SKM-1 (cell line): ENCODE data around the gene APOD.

Source experiments
- DNase-seq: peaks from one replicate; lab custom pipeline; 2025; ENCODE audit not compliant: unreplicated experiment; lab: John Stamatoyannopoulos, UW

APOD gene

GRCh38 chr3:195555110-195555509, 28.6 kb downstream of the APOD start:
- DNase-seq, result no peak

GRCh38 chr3:195554458-195554857, 29.3 kb downstream of the APOD start:
- no peak for DNase-seq

- no peak for DNase-seq
These were observed 30.5 kb downstream of the APOD start for GRCh38 chr3:195553268-195553667.

GRCh38 chr3:195551381-195551978, 32.3 kb downstream of the APOD start:
- DNase-seq, result no peak

GRCh38 chr3:195550723-195551122, 33.0 kb downstream of the APOD start:
- DNase-seq, result no peak

GRCh38 chr3:195549931-195550519, 33.7 kb downstream of the APOD start:
- DNase-seq, result no peak

- no peak for DNase-seq
These were observed 34.8 kb downstream of the APOD start for GRCh38 chr3:195548987-195549386.

GRCh38 chr3:195548501-195548900, 35.2 kb downstream of the APOD start:
- DNase-seq, result no peak

GRCh38 chr3:195548006-195548405, 35.7 kb downstream of the APOD start:
- no peak for DNase-seq

- DNase-seq, result no peak
These were observed 37.6 kb downstream of the APOD start for GRCh38 chr3:195546130-195546560.

- no peak for DNase-seq
These were observed 39.1 kb downstream of the APOD start for GRCh38 chr3:195544634-195545033.

GRCh38 chr3:195544230-195544536, 39.6 kb downstream of the APOD start:
- DNase-seq, result no peak

GRCh38 chr3:195543500-195544229, 40.1 kb downstream of the APOD start:
- no peak for DNase-seq

GRCh38 chr3:195542698-195543499, 40.8 kb downstream of the APOD start, which contains the start of gene PPP1R2:
TSS of gene PPP1R2 (minus strand) at chr3:195543325. CDS start at chr3:195543025, 300 bp downstream.
- peak; percentile 87 for DNase-seq

- no peak for DNase-seq
These were observed 41.4 kb downstream of the APOD start for GRCh38 chr3:195542316-195542697.

GRCh38 chr3:195540511-195540910, 43.2 kb downstream of the APOD start:
- no peak for DNase-seq

GRCh38 chr3:195540027-195540426, 43.7 kb downstream of the APOD start:
- no peak for DNase-seq

- DNase-seq, result no peak
These were observed 44.3 kb downstream of the APOD start for GRCh38 chr3:195539479-195539878.

- no peak for DNase-seq
These were observed 45.7 kb downstream of the APOD start for GRCh38 chr3:195537995-195538394.

GRCh38 chr3:195535293-195535692, 48.4 kb downstream of the APOD start:
- DNase-seq, result no peak

GRCh38 chr3:195532834-195533233, 50.9 kb downstream of the APOD start:
- DNase-seq, result no peak

GRCh38 chr3:195532345-195532744, 51.4 kb downstream of the APOD start:
- DNase-seq, result no peak
